GM21390 (cell line): Measurements from ENCODE around the gene SRPK2.
"Not testable (repeated sequence)": the region's sequence is repeated elsewhere in the genome, so short reads cannot be mapped to it uniquely, and the experiment has no call there.

Source experiments
- ATAC-seq: cut with Tn5 transposase; IDR thresholded peaks from one replicate; pipeline ENCODE4 v1.9.1; 2021; ENCODE audit not compliant: unreplicated experiment

SRPK2 gene

DNA sequence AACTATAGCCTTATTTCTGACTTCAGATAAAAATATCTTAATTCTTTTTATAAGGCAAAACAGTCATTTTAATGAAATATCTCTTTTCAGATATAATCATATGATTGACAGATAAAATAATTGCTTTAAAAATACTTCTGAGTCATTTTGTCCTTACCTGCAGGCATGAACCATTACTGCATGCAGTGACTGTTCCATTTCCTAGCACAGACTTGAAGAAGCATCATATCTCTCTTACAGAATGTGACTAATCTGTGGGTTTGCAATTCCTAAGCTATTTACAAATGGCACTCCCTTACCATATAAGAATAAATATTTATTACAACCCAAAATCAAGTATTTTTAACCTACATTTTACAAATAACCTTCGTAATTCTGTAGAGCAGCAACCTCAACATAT is 120.7 kb downstream of the SRPK2 start:
- ATAC-seq: peak; percentile 48

DNA sequence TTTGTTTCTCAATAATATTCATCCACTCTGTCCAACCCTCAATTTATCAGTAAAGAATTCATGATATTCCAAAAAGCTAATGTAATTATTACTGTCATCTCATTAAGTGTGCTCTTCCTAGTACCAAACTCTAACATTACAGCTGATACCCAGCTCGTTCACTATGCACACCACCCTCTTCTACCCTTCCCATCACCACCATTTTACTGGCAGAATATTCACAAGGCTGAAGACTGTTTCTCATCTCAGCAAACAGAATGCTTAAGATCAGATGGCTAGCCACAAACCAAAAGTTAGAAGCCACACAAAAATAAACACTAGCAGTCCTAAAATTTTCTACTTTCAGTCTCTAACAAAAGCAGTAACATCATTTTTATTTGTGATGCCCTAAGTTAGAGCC is 121.5 kb downstream of the SRPK2 start:
- ATAC-seq: no peak

DNA sequence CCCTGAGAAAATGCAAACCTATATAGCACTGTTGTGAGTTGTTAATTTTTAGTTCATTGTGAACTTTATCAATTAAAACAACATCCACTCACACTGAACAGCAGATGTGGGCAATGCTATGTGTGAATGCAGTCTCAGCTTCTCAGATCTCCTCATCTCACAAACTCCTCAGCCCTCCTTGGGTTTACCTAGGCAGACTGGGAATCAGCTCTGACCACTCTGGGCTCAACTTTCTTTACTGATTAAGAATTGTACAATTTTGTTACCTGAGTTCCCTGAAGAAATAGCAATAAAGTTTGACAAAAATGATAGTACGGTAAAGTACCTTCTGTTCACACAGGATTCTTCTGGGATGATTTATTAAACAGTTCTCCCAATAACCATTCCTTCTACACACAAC is 124.0 kb downstream of the SRPK2 start:
- no peak for ATAC-seq

- no peak for ATAC-seq
These were observed 127.0 kb downstream of the SRPK2 start for GRCh38 chr7:105261689-105262088.

DNA sequence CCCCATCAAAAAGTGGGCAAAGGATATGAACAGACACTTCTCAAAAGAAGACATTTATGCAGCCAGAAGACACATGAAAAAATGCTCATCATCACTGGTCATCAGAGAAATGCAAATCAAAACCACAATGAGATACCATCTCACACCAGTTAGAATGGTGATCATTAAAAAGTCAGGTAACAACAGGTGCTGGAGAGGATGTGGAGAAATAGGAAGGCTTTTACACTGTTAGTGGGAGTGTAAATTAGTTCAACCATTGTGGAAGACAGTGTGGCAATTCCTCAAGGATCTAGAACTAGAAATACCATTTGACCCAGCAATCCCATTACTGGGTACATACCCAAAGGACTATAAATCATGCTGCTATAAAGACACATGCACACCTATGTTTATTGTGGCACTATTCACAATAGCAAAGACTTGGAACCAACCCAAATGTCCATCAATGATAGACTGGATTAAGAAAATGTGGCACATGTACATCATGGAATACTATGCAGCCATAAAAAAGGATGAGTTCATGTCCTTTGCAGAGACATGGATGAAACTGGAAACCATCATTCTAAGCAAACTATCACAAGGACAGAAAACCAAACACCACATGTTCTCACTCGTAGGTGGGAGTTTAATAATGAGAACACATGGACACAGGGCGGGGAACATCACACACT is 128.4 kb downstream of the SRPK2 start:
- ATAC-seq: not testable (repeated sequence)

DNA sequence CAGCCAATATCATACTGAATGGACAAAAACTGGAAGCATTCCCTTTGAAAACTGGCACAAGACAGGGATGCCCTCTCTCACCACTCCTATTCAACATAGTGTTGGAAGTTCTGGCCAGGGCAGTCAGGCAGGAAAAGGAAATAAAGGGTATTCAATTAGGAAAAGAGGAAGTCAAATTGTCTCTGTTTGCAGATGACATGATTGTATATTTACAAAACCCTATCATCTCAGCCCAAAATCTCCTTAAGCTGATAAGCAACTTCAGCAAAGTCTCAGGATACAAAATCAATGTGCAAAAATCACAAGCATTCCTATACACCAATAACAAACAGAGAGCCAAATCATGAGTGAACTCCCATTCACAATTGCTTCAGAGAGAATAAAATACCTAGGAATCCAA is 129.8 kb downstream of the SRPK2 start:
- ATAC-seq: not testable (repeated sequence)

- ATAC-seq: no peak
These were observed 131.4 kb downstream of the SRPK2 start for GRCh38 chr7:105257338-105257737.

DNA sequence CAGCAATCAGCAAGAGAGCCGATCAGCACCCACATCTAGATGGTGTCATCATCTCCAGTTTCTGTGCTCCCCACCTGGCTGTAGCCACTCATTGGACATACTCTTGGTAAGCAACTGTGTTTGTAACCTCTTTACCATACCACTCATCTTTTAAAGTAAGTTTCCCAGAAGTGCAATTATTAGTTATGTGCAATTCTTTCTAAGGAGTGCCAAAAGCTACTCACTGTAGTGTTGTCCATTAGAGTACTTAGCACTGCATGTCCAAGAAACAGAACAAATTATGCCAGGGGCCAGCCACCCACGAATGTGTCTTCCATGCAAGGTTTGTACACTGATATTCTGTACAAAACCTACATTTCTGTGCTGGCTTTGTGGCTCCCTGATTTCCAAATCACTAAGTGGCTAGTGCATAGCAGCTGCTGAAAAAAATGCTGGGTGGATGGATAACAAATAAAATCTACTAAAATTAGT is 131.9 kb downstream of the SRPK2 start:
- ATAC-seq: no peak

GRCh38 chr7:105250706-105251105 is 138.0 kb downstream of the SRPK2 start:
- no peak for ATAC-seq

- no peak for ATAC-seq
These were observed 138.5 kb downstream of the SRPK2 start for GRCh38 chr7:105250239-105250638.

DNA sequence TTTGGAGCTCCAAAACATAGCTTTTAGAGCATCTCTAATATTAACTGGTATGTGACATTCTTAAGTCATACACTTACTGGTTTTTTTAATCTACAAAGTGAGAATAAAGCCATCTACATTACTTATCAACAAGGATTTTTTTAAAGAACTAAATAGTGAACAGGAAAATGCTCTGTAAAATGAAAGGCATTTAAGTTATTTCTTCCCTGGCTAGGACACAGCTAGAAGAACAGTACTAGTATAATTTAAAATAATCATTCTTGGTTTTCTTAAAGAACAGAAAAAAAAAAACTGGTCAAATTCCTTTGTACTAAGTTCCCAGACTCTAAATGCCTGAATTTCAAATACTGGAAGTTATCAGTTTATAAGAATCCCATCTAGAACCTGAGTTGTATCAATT is 139.5 kb downstream of the SRPK2 start:
- ATAC-seq: no peak

DNA sequence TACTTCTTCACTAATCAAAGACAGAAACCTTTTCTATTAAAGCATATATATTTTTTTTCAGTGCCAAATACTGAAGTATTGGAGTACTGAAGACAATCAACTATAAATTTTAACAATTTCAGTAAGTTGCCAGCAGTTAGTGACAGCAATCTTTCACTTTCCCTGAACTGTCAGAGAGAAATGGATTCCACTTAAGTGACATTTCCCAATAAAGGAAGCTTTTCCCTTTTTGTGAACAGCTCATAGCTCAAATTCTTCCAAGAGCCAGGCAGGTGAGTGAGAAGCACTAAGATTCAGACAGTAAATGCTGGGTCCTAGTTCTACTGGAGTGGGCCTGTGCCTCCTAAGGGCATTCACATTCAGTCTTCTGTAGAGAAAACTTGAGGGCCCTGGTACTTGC is 142.0 kb downstream of the SRPK2 start:
- ATAC-seq: no peak

GRCh38 chr7:105246256-105246655 is 142.5 kb downstream of the SRPK2 start:
- no peak for ATAC-seq

DNA sequence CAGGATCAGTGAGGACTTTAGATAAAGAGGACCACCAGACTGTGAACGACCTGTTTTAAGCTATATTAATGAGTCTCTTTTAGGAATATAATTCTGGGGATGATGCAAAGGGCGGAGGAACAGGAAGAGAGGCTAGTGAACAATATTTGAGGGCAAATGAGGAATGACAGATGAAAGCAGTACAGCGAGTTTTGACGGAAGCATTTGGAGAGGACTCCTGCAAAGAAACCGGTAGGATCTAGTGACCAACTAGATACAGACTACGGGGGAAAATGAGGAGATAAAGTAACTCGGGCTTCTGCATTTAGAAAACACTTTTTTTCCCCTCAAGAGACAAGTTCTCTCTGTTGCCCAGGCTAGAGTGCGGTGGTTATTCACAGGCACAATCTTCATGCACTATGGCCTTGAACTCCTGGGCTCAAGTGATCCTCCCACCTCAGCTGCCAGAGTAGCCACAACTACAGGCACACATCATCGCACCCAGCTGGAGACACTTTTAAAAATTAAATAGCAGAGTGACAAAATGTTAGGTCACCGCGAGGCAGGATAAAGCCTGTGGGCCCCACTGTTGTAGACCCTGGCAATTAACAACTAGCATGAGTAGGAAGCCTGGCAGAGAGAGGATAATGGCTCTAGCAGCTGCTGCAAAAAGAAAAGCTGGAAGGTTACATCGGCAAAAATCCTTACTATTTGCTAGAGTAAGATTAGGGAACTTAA is 143.2 kb downstream of the SRPK2 start:
- no peak for ATAC-seq

GRCh38 chr7:105244594-105244993 is 144.1 kb downstream of the SRPK2 start:
- ATAC-seq: no peak

- ATAC-seq: no peak
These were observed 147.5 kb downstream of the SRPK2 start for GRCh38 chr7:105241198-105241597.

- no peak for ATAC-seq
These were observed 150.4 kb downstream of the SRPK2 start for GRCh38 chr7:105238198-105238765.

DNA sequence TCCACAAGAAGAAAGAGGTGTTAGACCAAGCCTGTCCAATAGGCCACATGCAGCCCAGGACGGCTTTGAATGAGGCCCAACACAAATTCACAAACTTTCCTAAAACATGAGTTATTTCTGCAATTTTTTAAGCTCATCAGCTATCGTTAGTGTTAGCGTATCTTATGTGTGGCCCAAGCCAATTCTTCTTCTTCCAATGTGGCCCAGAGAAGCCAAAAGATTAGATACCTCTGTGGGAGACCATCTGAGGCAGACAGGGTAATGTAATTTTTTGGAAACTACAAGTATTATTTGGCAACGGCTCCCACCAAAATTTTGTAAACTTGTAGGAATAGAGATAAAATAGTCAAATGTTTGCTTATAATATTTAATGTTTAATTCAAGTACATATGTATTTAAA is 153.8 kb downstream of the SRPK2 start:
- ATAC-seq: no peak

- not testable (repeated sequence) for ATAC-seq
These were observed 155.9 kb downstream of the SRPK2 start for GRCh38 chr7:105232829-105233291.

DNA sequence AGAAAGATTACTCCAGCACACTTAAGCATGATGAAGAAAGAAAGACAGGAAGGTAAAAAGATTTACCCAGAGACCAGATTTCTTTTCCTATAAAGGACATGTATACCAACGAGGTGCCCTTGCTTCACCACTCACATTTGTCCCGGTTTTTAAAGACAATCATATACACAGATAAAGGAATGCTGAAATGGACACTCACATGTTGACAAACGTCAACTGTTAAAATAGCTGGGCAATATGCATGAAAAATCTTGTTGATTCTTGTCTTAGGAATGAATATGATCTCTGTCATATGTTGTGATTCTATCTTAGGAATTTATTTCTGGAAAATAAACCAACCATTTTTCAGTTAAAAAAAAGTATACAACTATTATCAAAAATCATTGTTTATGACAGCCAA is 158.2 kb downstream of the SRPK2 start:
- ATAC-seq: no peak

- ATAC-seq: no peak
These were observed 159.1 kb downstream of the SRPK2 start for GRCh38 chr7:105229641-105230040.

DNA sequence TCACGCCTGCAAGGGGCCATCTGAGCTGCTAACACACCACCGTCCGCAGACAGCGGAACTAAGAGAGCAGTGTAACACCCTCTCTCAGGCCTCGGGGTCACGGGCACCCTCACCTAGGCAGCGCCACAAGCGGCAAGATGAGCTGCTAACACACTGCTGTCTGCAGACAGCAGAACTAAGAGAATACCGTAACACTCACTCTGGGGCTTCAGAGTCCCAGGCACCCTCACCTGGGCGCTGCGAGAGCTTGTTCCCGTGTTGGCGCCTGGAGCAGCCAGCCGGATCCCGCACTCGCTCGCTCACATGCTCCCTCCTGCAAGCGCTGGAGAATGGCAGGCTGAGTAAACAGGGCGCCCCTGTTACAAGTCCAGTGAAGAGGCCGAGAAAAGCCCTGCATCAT is 160.2 kb downstream of the SRPK2 start:
- ATAC-seq: no peak
